Hematopoietic multipotent progenitor cell treated with erythropoietin and hydrocortisone succinate and interleukin-3 and kit ligand, for 6 days (in vitro differentiated cells): ENCODE measurements around the gene LRCH1.
"Not testable (repeated sequence)": the region's sequence is repeated elsewhere in the genome, so short reads cannot be mapped to it uniquely, and the experiment has no call there.

Experiments used
- DNase-seq: peaks from one replicate; pipeline ENCODE4 v3.0.0-alpha.2; 2015

Gene LRCH1

GRCh38 chr13:46552889-46553520 lies at the start of gene LRCH1:
TSS of gene LRCH1 (plus strand) at chr13:46553170. CDS start at chr13:46553397, 227 bp downstream.
- DNase-seq = peak; percentile 95

GRCh38 chr13:46504036-46504435 lies 48.9 kb upstream of the LRCH1 start:
- no peak for DNase-seq

GRCh38 chr13:46507981-46508380 lies 45.0 kb upstream of the LRCH1 start:
- no peak for DNase-seq

GRCh38 chr13:46509981-46510380 lies 43.0 kb upstream of the LRCH1 start:
- no peak for DNase-seq

GRCh38 chr13:46515803-46516202 lies 37.2 kb upstream of the LRCH1 start:
- no peak for DNase-seq

- no peak for DNase-seq
Observed at GRCh38 chr13:46516599-46517338, 36.2 kb upstream of the LRCH1 start.

- DNase-seq = not testable (repeated sequence)
Observed at GRCh38 chr13:46517748-46518147, 35.2 kb upstream of the LRCH1 start.

- DNase-seq = no peak
Observed at GRCh38 chr13:46519182-46519581, 33.8 kb upstream of the LRCH1 start.

- no peak for DNase-seq
Observed at GRCh38 chr13:46520166-46520565, 32.8 kb upstream of the LRCH1 start.

- DNase-seq = no peak
Observed at GRCh38 chr13:46521486-46521885, 31.5 kb upstream of the LRCH1 start.

GRCh38 chr13:46521921-46522747 lies 30.8 kb upstream of the LRCH1 start:
- DNase-seq = no peak

GRCh38 chr13:46522748-46523030 lies 30.3 kb upstream of the LRCH1 start:
- peak; percentile 52 for DNase-seq

- no peak for DNase-seq
Observed at GRCh38 chr13:46523972-46524752, 28.8 kb upstream of the LRCH1 start.

- no peak for DNase-seq
Observed at GRCh38 chr13:46526100-46526735, 26.8 kb upstream of the LRCH1 start.

- DNase-seq = no peak
Observed at GRCh38 chr13:46526740-46527139, 26.2 kb upstream of the LRCH1 start.

- no peak for DNase-seq
Observed at GRCh38 chr13:46527237-46527636, 25.7 kb upstream of the LRCH1 start.

- DNase-seq = no peak
Observed at GRCh38 chr13:46529216-46529919, 23.6 kb upstream of the LRCH1 start.

- peak; percentile 8 for DNase-seq
Observed at GRCh38 chr13:46530084-46530935, 22.7 kb upstream of the LRCH1 start.

GRCh38 chr13:46531953-46532352 lies 21.0 kb upstream of the LRCH1 start:
- peak; percentile 65 for DNase-seq

- DNase-seq = no peak
Observed at GRCh38 chr13:46535002-46535401, 18.0 kb upstream of the LRCH1 start.

GRCh38 chr13:46535825-46536224 lies 17.1 kb upstream of the LRCH1 start:
- peak; percentile 44 for DNase-seq
